ENCODE data around the gene PRKN.

Gene PRKN

GRCh38 chr6:162220876-162221275 lies 506.7 kb downstream of the PRKN start:
- Histone ChIP-seq H3K27ac (ENCODE audit: extremely low read depth, low read depth, low read length) (no peak overlapping the region), H3K4me3 (ENCODE audit: low read depth, low read length) (no peak overlapping the region), H3K9me3 (ENCODE audit: control insufficient read depth, insufficient read depth, low read depth, low read length) (no peaks in the 10 kb centered on the region), H3K36me3 (ENCODE audit: control insufficient read depth in 2 of 2, insufficient read depth in 1 of 2, low read length in 2 of 2) (no peaks in the 10 kb centered on the region), H3K4me1 (ENCODE audit: control insufficient read depth, insufficient read depth, low read length) (no peaks in the 10 kb centered on the region)
- POLR2A ChIA-PET = no interaction called here
- TF ChIP-seq, protein P1, sequence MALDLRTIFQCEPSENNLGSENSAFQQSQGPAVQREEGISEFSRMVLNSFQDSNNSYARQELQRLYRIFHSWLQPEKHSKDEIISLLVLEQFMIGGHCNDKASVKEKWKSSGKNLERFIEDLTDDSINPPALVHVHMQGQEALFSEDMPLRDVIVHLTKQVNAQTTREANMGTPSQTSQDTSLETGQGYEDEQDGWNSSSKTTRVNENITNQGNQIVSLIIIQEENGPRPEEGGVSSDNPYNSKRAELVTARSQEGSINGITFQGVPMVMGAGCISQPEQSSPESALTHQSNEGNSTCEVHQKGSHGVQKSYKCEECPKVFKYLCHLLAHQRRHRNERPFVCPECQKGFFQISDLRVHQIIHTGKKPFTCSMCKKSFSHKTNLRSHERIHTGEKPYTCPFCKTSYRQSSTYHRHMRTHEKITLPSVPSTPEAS (tag by site-specific recombination; IDR thresholded peaks at IDR 0.05) = no peak
- TF ChIP-seq, protein P2, sequence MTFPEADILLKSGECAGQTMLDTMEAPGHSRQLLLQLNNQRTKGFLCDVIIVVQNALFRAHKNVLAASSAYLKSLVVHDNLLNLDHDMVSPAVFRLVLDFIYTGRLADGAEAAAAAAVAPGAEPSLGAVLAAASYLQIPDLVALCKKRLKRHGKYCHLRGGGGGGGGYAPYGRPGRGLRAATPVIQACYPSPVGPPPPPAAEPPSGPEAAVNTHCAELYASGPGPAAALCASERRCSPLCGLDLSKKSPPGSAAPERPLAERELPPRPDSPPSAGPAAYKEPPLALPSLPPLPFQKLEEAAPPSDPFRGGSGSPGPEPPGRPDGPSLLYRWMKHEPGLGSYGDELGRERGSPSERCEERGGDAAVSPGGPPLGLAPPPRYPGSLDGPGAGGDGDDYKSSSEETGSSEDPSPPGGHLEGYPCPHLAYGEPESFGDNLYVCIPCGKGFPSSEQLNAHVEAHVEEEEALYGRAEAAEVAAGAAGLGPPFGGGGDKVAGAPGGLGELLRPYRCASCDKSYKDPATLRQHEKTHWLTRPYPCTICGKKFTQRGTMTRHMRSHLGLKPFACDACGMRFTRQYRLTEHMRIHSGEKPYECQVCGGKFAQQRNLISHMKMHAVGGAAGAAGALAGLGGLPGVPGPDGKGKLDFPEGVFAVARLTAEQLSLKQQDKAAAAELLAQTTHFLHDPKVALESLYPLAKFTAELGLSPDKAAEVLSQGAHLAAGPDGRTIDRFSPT (tag by site-specific recombination; IDR thresholded peaks at IDR 0.05) = no peak
- TF ChIP-seq SP7 (tag by site-specific recombination; IDR thresholded peaks at IDR 0.05) (no peak), ZNF660 (tag by site-specific recombination; IDR thresholded peaks at IDR 0.05) (no peak), ZNF211 (tag by site-specific recombination; IDR thresholded peaks at IDR 0.05; ENCODE audit: low read depth) (no peak), ZNF768 (tag by site-specific recombination; IDR thresholded peaks at IDR 0.05) (no peak), EGR2 (tag by site-specific recombination; IDR thresholded peaks at IDR 0.05; ENCODE audit: low read depth) (no peak), ZNF292 (tag by site-specific recombination; IDR thresholded peaks at IDR 0.05; ENCODE audit: borderline replicate concordance, low read depth) (no peak), ZNF148 (tag by site-specific recombination; IDR thresholded peaks at IDR 0.05; ENCODE audit: borderline replicate concordance) (no peak), ZNF221 (tag by site-specific recombination; IDR thresholded peaks at IDR 0.05; ENCODE audit: borderline replicate concordance) (no peak), ZNF645 (tag by site-specific recombination; IDR thresholded peaks at IDR 0.05) (no peak), IKZF3 (tag by site-specific recombination; IDR thresholded peaks at IDR 0.05) (no peak), ZNF530 (tag by site-specific recombination; IDR thresholded peaks at IDR 0.05; ENCODE audit: low read depth) (no peak), ZNF837 (tag by site-specific recombination; IDR thresholded peaks at IDR 0.05) (no peak)
- TF ChIP-seq, protein P3, sequence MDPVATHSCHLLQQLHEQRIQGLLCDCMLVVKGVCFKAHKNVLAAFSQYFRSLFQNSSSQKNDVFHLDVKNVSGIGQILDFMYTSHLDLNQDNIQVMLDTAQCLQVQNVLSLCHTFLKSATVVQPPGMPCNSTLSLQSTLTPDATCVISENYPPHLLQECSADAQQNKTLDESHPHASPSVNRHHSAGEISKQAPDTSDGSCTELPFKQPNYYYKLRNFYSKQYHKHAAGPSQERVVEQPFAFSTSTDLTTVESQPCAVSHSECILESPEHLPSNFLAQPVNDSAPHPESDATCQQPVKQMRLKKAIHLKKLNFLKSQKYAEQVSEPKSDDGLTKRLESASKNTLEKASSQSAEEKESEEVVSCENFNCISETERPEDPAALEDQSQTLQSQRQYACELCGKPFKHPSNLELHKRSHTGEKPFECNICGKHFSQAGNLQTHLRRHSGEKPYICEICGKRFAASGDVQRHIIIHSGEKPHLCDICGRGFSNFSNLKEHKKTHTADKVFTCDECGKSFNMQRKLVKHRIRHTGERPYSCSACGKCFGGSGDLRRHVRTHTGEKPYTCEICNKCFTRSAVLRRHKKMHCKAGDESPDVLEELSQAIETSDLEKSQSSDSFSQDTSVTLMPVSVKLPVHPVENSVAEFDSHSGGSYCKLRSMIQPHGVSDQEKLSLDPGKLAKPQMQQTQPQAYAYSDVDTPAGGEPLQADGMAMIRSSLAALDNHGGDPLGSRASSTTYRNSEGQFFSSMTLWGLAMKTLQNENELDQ (tag by site-specific recombination; IDR thresholded peaks at IDR 0.05; ENCODE audit: low read depth) = no peak
- TF ChIP-seq, protein P4, sequence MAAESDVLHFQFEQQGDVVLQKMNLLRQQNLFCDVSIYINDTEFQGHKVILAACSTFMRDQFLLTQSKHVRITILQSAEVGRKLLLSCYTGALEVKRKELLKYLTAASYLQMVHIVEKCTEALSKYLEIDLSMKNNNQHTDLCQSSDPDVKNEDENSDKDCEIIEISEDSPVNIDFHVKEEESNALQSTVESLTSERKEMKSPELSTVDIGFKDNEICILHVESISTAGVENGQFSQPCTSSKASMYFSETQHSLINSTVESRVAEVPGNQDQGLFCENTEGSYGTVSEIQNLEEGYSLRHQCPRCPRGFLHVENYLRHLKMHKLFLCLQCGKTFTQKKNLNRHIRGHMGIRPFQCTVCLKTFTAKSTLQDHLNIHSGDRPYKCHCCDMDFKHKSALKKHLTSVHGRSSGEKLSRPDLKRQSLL (tag by site-specific recombination; IDR thresholded peaks at IDR 0.05) = no peak
- CTCF ChIA-PET = no interaction called here
